Mucosa of stomach (tissue), 1 donor: ENCODE measurements around the gene PIMREG.

Experiments used
- H3K27me3 ChIP-seq: one replicate; pipeline ENCODE4 v1.7.0; 2013; ENCODE audit warnings: mild to moderate bottlenecking, low read length; ENCODE audit not compliant: control insufficient read depth, insufficient read depth
- H3K36me3 ChIP-seq: one replicate; pipeline ENCODE4 v1.7.0; 2013; ENCODE audit warnings: low read length; ENCODE audit not compliant: control insufficient read depth, insufficient read depth
- H3K4me1 ChIP-seq: one replicate; pipeline ENCODE4 v1.7.0; 2013; ENCODE audit warnings: mild to moderate bottlenecking, low read length; ENCODE audit not compliant: control insufficient read depth, insufficient read depth
- H3K4me3 ChIP-seq: one replicate; pipeline ENCODE4 v1.7.0; 2013; ENCODE audit warnings: low read length
- H3K9ac ChIP-seq: one replicate; pipeline ENCODE4 v1.7.0; 2013; ENCODE audit warnings: mild to moderate bottlenecking, low read length, moderate library complexity
- H3K9me3 ChIP-seq: one replicate; pipeline ENCODE4 v1.7.0; 2013; ENCODE audit warnings: mild to moderate bottlenecking, low read length, moderate library complexity; ENCODE audit not compliant: control insufficient read depth
- donor health status: Pancreatic carcinoma.

Gene PIMREG

DNA sequence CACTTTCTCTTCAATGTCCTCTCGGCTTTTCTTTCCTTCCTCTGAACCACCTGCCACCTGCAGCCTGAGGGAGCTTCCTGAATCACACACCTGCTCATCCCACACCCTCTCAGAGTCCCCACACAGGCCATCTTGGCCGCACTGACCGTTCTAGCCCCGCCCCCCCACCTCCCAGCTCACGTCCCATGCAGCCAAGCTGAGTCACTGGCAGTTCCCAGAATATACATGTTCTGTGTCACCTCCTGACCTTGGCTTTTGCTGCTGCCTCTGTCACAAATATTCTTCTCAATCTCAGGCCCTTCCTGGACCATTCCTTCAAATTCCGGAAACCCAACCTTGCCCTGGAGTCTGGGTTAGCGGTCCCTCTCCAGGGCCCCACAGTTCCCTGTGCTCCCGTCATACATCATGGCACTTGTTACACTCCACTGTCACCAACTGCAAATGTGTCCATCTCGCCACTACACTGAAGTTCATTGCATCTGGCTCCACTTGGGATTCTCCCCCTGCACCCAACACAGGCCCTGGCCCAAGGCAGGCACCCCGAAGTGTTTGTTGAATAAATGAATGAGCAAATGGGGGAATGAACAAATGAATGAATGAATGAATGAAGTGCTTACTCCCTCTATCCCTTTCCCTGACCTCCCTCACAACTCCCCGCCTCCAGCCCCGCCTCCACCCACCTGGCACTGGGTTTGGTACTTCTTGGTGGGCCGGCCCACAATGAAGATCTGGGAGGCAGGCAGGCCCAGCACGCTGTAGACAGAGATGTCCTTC, 12.8 kb downstream of the PIMREG start:
- peaks cover 3% of the 10 kb centered on the region for H3K27me3 ChIP-seq
- H3K4me1 ChIP-seq = peaks cover 29% of the 10 kb centered on the region
- H3K36me3 ChIP-seq = no peaks in the 10 kb centered on the region
- no peaks in the 10 kb centered on the region for H3K9me3 ChIP-seq
- no peak overlapping the region for H3K4me3 ChIP-seq
- no peak overlapping the region for H3K9ac ChIP-seq

DNA sequence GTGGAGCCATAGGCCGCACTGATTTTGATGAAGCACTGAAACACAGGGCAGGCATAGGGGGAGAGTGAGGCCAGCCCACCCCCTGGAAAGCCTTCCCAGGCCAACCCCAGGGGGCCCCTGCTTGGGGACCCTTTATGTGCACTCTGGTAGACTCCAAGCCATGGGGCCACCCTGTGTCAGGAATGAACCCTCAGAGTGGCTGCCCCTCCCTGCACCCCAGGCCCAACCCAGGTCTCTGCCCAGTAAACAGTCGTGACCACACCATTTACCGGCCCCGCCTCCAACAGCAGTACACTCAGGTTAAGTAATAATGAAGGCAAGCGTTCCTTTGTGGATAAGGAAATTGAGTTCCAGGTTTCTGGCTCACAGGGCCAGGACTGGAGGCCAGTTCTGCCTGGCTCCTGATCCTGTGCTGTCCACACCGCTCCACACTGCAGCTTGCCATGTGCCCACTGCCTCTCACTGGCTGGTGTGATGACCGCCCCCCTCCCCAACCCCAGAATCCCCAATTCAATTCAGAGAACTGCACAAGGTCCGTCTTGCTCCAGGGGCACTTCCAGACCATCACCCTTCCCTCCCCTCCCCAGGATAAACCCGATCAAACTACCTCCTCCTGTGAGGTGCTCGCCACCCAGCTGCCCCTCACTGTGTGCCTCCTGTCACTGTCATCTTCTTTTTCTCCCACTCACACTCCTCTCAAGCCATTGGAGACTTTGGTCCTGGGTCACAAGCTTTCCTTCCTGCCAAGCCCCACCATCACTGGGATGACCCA, 13.6 kb downstream of the PIMREG start:
- no peaks in the 10 kb centered on the region for H3K9me3 ChIP-seq
- H3K9ac ChIP-seq = no peak overlapping the region

DNA sequence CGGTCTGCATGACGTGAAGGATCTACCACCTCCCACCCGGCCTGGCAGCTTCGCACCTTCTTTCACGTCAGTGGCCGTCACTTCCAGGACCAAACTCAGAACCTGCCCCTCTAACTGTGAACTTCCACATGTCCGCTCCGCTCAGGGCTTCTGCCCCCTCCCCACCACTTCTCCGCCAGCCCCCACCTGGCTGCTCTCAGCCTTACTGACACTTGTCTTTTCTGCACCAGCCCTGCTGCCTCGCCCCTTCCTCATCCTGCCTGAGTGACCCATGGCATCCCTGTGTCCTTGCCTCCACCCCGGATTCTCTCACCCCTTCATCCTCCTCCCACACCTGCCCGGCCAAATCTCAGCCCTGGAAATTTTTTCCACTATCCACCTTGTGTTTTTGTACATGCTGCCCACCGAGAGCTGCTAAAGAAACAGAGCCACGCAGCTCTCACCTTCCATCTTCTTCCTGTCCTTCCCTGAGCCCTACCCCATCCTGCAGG, 14.2 kb downstream of the PIMREG start:
- H3K4me3 ChIP-seq = no peak overlapping the region
- no peaks in the 10 kb centered on the region for H3K9me3 ChIP-seq
- no peak overlapping the region for H3K9ac ChIP-seq
- peaks cover 3% of the 10 kb centered on the region for H3K27me3 ChIP-seq
- peaks cover 29% of the 10 kb centered on the region for H3K4me1 ChIP-seq
- no peaks in the 10 kb centered on the region for H3K36me3 ChIP-seq

More for the DNA sequence above, 13.6 kb downstream of the PIMREG start:
- H3K4me3 ChIP-seq = no peak overlapping the region
- H3K36me3 ChIP-seq = no peaks in the 10 kb centered on the region
- peaks cover 3% of the 10 kb centered on the region for H3K27me3 ChIP-seq
- peaks cover 29% of the 10 kb centered on the region for H3K4me1 ChIP-seq

DNA sequence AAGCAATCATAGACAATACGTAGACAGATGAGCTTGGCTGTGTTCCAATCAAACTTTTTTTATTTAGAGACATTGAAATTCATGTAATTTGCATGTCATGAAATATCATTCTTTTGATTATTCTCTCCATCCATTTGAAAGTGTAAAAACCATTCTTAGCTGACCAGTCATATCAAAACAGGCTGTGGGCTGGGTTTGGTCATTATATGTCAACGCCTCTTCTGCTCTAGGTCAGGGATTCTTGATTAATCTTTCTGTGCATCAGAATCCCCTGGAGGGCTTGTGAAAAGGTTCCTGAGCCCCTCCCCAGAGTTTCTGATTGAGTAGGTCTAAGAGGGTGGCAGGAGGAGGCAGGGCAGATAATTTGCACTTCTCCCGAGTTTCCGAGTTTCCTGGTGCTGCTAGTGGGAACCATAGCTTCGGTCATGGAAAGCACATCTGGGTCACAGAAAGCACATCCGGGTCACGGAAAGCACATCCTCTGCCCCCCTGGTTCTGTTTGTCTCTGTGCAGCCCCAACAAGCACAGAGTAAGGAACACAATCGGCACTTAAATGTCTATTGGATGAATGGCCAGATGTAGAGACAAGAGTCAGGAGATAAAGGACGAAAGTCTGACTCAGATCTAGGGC, 16.4 kb downstream of the PIMREG start:
- Histone ChIP-seq H3K9ac (no peak overlapping the region), H3K36me3 (no peaks in the 10 kb centered on the region), H3K9me3 (no peaks in the 10 kb centered on the region), H3K4me3 (no peak overlapping the region), H3K4me1 (peaks cover 24% of the 10 kb centered on the region), H3K27me3 (no peaks in the 10 kb centered on the region)

DNA sequence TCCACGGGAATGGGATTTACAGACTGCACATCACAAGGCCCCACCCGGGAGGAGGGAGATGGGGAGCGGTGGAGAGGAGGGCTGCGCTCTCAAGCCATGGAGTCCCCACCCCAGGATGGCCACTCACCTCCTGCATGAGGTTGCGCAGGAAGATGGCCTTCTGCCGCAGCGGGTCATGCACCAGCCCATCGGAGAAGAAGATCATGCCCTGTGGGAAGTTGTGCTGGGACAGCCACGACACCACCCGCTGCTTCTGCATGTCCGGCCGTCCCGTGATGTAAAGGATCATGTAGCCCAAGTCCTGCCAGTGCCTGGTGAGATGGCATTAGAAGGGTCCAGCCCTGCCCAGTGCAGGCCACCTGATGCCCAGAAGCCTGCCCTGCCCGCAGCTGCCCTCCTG, 17.0 kb downstream of the PIMREG start:
- H3K36me3 ChIP-seq = no peaks in the 10 kb centered on the region
- peaks cover 24% of the 10 kb centered on the region for H3K4me1 ChIP-seq
- no peak overlapping the region for H3K9ac ChIP-seq
- no peak overlapping the region for H3K4me3 ChIP-seq
- H3K27me3 ChIP-seq = no peaks in the 10 kb centered on the region
- H3K9me3 ChIP-seq = no peaks in the 10 kb centered on the region

DNA sequence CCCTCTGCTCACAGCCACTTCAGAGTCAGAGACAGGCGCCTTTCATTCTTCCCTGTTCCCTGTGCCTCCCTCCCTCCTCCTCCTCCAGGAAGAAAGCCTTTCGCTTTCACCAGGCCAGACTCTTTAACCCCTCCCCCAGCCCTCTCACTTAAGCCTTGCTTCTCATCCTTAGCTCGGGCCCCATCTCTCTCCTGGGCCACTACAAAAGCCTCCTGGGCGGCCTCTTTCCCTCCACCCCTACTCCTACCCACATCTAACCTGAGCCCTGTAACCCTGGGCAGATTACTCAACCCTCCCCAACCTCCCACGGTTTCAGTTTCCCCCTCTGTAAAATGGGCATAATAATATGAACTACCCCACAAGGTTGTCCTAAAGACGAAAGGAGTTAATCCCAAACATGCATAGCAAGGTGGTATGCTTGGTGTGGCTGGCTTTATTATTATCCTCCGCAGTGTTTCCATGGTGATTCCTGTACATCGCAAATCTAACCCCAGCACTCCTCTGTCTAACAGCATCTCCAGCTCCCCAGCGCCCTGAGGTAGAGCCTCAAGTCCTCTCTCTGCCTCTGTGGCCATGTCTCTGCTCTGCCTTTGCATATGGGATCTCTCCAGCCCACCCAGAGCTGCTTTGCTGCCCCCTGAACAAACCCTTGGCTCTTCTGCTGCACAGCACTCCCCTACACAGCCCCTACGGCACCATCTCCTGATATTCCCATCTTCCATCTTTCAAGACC, 17.7 kb downstream of the PIMREG start:
- Histone ChIP-seq H3K4me3 (no peak overlapping the region), H3K9me3 (no peaks in the 10 kb centered on the region), H3K9ac (no peak overlapping the region), H3K4me1 (peaks cover 18% of the 10 kb centered on the region), H3K36me3 (no peaks in the 10 kb centered on the region), H3K27me3 (no peaks in the 10 kb centered on the region)

DNA sequence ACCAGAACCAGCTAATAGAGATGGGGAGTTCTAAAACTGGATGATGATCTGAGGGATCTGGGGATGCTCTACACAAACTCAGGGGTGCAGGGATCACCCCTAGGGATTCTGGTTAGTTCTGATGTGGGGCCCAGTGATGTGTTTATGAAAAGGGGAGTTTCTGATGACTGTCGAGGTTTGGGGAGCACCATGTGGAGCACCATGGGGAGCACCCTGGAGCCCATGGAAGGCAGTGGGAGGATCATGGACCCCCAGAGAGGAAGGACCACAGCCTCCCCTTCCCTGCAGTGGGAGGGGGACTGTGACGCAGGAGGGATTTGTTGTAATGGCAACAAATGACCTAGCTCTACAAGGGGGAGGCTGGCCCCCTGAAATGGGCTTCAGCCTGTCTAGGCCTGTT, 18.4 kb downstream of the PIMREG start:
- Histone ChIP-seq H3K27me3 (no peaks in the 10 kb centered on the region), H3K4me3 (no peak overlapping the region), H3K36me3 (no peaks in the 10 kb centered on the region), H3K9me3 (no peaks in the 10 kb centered on the region), H3K4me1 (peaks cover 11% of the 10 kb centered on the region), H3K9ac (no peak overlapping the region)

DNA sequence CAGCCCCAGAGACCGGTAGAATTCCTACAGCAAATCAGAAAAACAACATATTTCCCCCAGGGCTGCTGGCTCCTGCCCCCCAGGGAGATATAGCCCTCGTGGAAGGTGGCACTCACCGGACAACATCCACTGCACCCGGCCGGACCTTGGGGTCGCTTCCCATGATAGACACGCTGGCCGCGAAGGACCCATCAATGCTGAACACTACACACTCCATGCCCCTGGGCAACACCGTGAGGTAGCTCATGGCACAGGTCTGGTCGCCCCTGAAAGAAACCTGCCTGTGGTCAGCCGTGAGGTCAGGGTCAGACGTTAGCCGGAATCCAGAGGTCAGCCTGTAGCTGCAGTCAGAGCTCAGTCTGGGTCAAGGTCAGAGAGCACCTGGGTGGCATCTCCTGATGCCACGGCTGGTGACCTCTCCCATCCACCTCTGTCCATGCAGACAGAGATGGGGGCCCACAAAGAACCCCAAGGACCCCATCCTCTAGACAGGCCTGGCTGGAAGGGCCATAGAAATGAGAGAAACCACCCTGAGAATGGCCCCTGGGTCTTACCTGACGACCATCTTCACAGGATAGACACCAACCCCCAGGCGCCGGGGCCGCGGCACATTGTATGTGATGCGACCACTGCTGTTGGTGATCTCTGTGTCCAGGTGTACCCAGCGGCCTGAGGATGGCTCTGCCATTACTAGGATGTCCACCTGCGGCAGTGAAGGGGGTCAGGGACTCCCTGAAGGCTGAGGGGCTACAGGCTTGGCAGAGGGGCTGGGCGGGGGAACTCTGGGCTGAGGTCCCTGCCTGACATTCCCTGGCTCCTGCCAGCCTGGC, 19.6 kb downstream of the PIMREG start:
- Histone ChIP-seq H3K36me3 (no peaks in the 10 kb centered on the region), H3K9ac (no peak overlapping the region), H3K4me1 (no peaks in the 10 kb centered on the region), H3K27me3 (no peaks in the 10 kb centered on the region), H3K4me3 (no peak overlapping the region), H3K9me3 (no peaks in the 10 kb centered on the region)

DNA sequence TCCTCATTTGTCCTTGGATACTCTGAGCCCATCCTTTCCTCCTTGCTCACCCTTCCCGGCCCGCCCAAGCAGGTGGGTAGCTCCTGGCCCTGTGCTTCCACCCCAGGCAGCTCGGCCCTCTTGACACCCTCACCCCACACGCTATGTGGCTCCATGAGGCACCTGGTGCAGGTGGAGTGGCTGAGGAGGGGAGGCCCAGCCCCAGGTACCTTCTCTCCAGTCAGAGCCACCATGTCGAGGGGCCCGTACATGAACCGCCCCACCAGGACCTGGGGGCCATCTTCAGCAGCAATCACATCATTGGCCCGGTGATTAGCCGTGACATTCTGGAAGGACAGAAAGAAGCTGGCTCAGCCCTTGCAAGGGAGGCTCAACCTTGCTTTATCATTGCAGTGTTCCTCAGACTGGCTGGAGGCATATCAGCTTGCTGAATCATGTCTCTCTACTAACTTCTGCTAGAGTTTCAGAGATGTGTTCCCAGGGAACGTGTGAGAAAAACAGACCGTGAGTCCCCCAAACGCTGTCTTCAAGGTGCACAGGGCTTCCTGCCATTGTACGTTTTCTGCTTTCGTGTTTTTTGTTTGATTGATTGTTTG, 20.3 kb downstream of the PIMREG start:
- Histone ChIP-seq H3K9me3 (no peaks in the 10 kb centered on the region), H3K36me3 (no peaks in the 10 kb centered on the region), H3K4me3 (no peak overlapping the region), H3K9ac (no peak overlapping the region), H3K4me1 (no peaks in the 10 kb centered on the region), H3K27me3 (no peaks in the 10 kb centered on the region)

DNA sequence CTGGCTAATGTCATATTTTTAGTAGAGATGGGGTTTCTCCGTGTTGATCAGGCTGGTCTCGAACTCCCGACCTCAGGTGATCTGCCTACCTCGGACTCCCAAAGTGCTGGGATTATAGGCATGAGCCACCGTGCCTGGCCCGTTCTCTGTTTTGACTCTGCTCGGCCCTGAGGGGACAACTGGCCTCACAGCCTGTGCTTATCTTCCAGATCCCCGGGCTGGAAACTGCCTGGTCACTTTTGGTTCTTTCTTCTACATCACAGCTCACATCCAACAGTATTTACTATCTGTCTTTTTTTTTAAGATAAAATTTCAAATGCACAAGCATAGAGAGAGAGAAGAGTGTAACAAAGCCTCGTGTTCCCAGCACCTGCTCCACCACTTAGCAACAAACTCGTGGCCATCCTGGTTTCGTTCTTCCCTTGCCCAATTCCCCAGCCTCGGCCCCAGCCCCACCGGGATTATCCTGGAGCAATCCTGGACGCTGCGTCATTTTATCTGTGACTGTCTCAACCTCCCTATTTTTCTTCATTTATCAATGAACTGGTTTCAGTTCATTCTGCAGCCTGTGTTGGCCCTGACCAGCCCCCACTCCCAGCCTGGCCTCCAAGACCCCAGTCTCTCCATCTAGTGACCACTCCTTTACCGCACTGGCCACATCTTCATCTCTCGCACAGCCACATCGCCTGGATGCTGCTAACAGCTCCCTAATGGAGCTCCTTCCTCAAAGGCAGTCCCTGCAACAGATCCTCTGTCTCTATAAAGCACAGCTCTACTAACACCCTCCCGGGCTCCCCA, 21.1 kb downstream of the PIMREG start:
- H3K27me3 ChIP-seq = no peaks in the 10 kb centered on the region
- no peaks in the 10 kb centered on the region for H3K36me3 ChIP-seq
- no peaks in the 10 kb centered on the region for H3K9me3 ChIP-seq
- H3K4me3 ChIP-seq = no peak overlapping the region
- H3K4me1 ChIP-seq = no peaks in the 10 kb centered on the region
- H3K9ac ChIP-seq = no peak overlapping the region
